ENCODE results near the gene ANAPC16. TPM values are rescaled to one million over a fixed set of nuclear protein-coding genes. Genes with fewer than 3 reads are reported as not detected.
"Not testable (repeated sequence)": the region's sequence is repeated elsewhere in the genome, so short reads cannot be mapped to it uniquely, and the experiment has no call there.

The ANAPC16 gene
- total RNA-seq, 1 donor from 2014 or later, result 95.9 TPM

DNA sequence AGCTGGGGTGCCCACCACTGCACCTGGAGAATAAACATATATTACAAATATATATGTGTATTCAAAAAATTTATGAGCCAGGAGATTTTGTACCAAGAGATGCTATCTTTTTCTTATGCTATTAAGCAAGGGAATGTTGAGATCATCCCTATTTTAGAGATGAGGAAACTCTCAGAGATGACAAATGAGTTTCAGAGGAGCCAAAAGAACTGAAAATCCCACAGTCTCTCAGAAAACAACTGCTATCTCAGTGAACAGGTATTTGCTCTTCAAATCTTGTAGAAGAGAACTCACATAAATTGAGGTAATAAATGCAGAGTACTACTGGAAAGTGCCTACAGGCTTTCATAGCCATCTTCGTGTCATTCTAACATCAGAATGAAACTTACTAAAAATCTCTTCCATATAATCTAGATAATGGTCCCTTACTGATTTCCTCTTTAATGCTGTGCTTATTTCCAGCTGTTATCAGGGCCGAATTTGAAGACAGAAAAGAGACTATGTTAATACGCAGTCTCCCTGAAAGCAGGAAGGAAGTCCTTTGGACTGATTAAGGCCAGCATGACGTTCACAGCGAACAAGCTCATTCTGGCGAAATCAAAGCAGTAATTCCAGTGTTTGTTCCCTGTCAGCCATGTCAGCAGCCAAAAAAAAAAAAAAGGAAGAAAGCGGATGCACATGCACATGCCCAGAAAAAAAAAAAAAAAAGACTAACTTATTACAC lies 29.4 kb upstream of the ANAPC16 start:
- DNase-seq (ENCODE audit: low spot score), result no peak
- Mint-ChIP-seq H3K27ac (no peak overlapping the region), H3K9me3 (peaks cover 9% of the 10 kb centered on the region), H3K4me1 (ENCODE audit: low read depth) (peaks cover 5% of the 10 kb centered on the region), H3K36me3 (ENCODE audit: low read depth) (peaks cover 54% of the 10 kb centered on the region), H3K27me3 (ENCODE audit: low read depth) (no peaks in the 10 kb centered on the region), H3K4me3 (ENCODE audit: low read depth) (no peak overlapping the region)
- intact Hi-C loops (cut with micrococcal nuclease), result no loop called here

DNA sequence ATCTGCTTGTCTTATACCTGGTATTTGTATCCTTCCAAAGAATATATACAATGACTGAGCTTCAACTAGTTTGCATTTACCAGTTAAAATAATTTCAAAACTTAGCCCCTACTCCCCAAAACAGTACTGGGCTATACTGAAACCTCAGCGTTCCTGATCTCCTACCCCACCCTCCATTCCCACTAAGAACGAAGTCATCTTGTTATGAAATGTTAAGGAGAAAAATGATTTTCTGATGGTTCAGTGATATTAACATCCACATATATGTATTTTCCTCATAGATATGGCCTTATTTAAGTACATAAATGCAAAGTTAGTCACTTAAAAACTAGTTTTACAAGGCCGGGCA lies 28.9 kb upstream of the ANAPC16 start:
- intact Hi-C loops (cut with micrococcal nuclease), result no loop called here
- no peak for DNase-seq (ENCODE audit: low spot score)
- peaks cover 53% of the 10 kb centered on the region for H3K36me3 Mint-ChIP-seq (ENCODE audit: low read depth)
- H3K27me3 Mint-ChIP-seq (ENCODE audit: low read depth), result no peaks in the 10 kb centered on the region
- H3K4me1 Mint-ChIP-seq (ENCODE audit: low read depth), result peaks cover 5% of the 10 kb centered on the region
- H3K27ac Mint-ChIP-seq, result no peak overlapping the region
- H3K4me3 Mint-ChIP-seq (ENCODE audit: low read depth), result no peak overlapping the region
- peaks cover 9% of the 10 kb centered on the region for H3K9me3 Mint-ChIP-seq

DNA sequence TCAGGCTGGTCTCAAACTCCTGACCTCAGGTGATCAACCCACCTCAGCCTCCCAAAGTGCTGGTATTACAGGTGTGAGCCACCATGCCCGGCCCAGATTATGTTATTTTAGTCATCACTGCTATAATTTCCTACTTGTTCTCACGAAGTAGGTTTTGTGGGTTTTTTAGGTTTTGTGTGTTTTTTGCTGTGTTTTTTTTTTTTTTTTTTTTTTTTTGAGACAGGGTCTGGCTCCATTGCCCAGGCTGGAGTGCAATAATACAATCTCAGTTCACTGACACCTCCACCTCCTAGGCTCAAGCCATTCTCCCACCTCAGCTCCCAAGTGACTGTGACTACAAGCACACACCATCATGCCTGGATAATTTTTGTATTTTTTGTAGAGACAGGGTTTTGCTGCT lies 20.9 kb upstream of the ANAPC16 start:
- no peak overlapping the region for H3K27ac Mint-ChIP-seq
- DNase-seq (ENCODE audit: low spot score), result no peak
- intact Hi-C loops (cut with micrococcal nuclease), result no loop called here
- H3K9me3 Mint-ChIP-seq, result no peaks in the 10 kb centered on the region
- no peak overlapping the region for H3K4me3 Mint-ChIP-seq (ENCODE audit: low read depth)
- H3K4me1 Mint-ChIP-seq (ENCODE audit: low read depth), result no peaks in the 10 kb centered on the region
- H3K36me3 Mint-ChIP-seq (ENCODE audit: low read depth), result peaks cover 37% of the 10 kb centered on the region
- no peaks in the 10 kb centered on the region for H3K27me3 Mint-ChIP-seq (ENCODE audit: low read depth)

DNA sequence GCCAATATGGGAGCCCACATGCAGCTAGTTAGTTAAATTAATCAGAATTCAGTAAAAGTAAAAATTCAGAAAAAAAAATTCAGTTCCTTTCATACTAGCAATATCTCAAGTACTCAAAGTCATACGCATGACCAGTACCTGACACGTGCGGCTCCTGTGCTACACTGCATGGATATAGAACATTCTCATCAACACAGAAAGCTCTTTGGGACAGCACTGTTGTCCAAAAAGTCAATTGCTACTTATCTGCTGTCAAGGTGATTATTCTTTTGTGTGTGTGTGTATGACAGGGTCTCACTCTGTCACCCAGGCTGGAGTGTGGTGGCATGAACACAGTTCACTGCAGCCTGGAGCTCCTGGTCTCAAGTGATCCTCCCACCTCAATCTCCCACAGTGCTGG lies 14.9 kb upstream of the ANAPC16 start:
- no peak for DNase-seq (ENCODE audit: low spot score)
- H3K4me3 Mint-ChIP-seq (ENCODE audit: low read depth), result no peak overlapping the region
- intact Hi-C loops (cut with micrococcal nuclease), result no loop called here
- peaks cover 43% of the 10 kb centered on the region for H3K36me3 Mint-ChIP-seq (ENCODE audit: low read depth)
- no peaks in the 10 kb centered on the region for H3K9me3 Mint-ChIP-seq
- H3K27me3 Mint-ChIP-seq (ENCODE audit: low read depth), result no peaks in the 10 kb centered on the region
- no peak overlapping the region for H3K27ac Mint-ChIP-seq
- peaks cover 2% of the 10 kb centered on the region for H3K4me1 Mint-ChIP-seq (ENCODE audit: low read depth)

DNA sequence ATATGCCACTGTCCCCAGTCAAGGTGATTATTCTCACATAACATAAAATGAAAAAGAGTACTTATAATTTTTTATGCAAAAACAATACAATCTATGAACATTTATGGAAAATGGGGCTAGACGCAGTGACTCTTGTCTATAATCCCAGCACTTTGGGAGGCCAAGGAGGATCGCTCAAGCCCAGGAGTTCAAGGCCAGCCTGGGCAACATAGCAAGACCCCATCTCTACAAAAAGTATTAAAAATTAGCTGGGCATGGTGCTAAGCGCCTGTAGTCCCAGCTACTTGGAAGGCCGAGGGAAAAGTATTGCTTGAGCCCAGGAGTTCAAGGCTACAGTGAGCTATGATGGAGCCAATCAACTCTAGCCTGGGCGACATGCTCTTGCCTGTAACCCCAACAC lies 14.5 kb upstream of the ANAPC16 start:
- intact Hi-C loops (cut with micrococcal nuclease), result no loop called here
- H3K27ac Mint-ChIP-seq, result no peak overlapping the region

DNA sequence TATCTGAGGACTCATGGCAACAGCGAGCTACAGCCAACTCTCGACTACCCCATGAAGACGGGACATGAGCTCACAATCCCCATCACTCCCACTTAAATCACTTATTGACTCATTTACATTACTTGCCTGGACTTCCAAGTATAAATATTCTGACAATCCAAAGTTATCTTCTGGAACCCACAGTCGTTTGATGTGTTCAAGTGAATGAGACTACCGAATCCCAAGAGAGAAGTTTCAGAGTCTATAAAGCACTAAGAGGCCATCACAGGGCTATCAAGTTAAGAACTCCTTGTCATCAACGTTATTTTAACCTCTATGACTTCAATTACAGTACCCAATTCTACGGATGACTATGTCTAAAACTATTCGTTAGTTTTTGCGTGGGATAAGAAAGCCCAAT lies 11.5 kb upstream of the ANAPC16 start:
- no peak overlapping the region for H3K27ac Mint-ChIP-seq
- intact Hi-C loops (cut with micrococcal nuclease), result no loop called here
- H3K9me3 Mint-ChIP-seq, result no peaks in the 10 kb centered on the region
- peaks cover 11% of the 10 kb centered on the region for H3K4me1 Mint-ChIP-seq (ENCODE audit: low read depth)
- no peak for DNase-seq (ENCODE audit: low spot score)
- no peak overlapping the region for H3K4me3 Mint-ChIP-seq (ENCODE audit: low read depth)
- H3K36me3 Mint-ChIP-seq (ENCODE audit: low read depth), result peaks cover 47% of the 10 kb centered on the region
- no peaks in the 10 kb centered on the region for H3K27me3 Mint-ChIP-seq (ENCODE audit: low read depth)

More for the DNA sequence above, 14.5 kb upstream of the ANAPC16 start:
- Mint-ChIP-seq H3K27me3 (ENCODE audit: low read depth) (no peaks in the 10 kb centered on the region), H3K4me1 (ENCODE audit: low read depth) (peaks cover 2% of the 10 kb centered on the region), H3K36me3 (ENCODE audit: low read depth) (peaks cover 43% of the 10 kb centered on the region), H3K4me3 (ENCODE audit: low read depth) (no peak overlapping the region), H3K9me3 (no peaks in the 10 kb centered on the region)
- DNase-seq (ENCODE audit: low spot score), result no peak

DNA sequence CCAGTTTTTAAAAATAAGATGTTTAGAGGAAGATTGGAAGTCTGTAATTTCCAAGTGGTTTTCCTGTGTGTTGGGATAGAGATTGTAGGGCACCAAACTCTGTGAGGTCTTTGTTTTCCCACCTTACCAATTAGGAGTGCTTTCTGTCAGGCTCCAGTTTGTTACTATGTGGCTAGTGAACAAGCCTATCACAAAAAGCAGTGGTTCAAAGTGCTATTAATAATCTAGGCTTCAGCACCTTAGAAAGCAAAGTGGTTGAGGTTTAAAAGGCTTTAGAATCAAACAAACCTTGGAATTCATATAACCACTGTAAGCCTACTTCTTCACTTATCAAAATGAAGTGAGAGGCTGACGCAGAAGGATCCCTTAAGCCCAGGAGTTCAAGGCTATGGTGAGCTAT lies 11.1 kb upstream of the ANAPC16 start:
- H3K36me3 Mint-ChIP-seq (ENCODE audit: low read depth), result peaks cover 44% of the 10 kb centered on the region
- no peaks in the 10 kb centered on the region for H3K27me3 Mint-ChIP-seq (ENCODE audit: low read depth)
- intact Hi-C loops (cut with micrococcal nuclease), result no loop called here
- H3K4me3 Mint-ChIP-seq (ENCODE audit: low read depth), result no peak overlapping the region
- H3K9me3 Mint-ChIP-seq, result no peaks in the 10 kb centered on the region
- no peak overlapping the region for H3K27ac Mint-ChIP-seq
- no peak for DNase-seq (ENCODE audit: low spot score)
- peaks cover 11% of the 10 kb centered on the region for H3K4me1 Mint-ChIP-seq (ENCODE audit: low read depth)

DNA sequence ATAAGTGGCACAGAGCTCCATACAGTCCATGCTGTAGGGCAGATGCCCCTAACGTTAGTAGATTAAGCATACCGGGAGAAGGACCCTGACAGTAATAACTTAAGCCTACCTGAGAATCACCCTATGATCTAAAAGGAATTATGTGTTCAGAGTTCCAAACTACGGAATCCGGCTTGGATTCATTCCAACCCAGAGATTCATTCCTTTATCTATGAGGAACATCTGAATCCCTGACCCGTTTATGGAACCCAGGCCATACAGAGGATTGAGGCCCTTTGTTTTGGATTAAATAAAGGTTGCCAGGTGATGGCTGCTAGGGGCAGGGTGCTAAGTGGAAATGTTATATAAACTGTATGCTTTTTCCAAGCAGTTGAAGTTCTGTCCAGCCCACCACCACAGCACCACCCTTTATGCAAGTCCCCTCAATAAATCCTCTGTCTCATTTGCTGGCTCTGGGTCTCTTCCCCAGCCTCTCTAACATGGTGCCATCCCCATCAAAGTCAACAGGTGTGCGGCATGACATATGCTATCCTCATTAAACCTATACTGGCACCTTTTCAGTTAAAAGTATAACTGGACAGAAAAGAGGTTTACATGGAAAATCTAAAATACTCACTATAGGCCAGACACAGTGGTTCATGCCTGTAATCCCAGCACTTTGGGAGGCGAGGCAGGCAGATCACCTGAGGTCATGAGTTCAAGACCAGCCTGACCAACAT lies 9.1 kb upstream of the ANAPC16 start:
- Mint-ChIP-seq H3K27me3 (ENCODE audit: low read depth) (no peaks in the 10 kb centered on the region), H3K4me3 (ENCODE audit: low read depth) (no peak overlapping the region), H3K9me3 (no peaks in the 10 kb centered on the region), H3K4me1 (ENCODE audit: low read depth) (peaks cover 18% of the 10 kb centered on the region), H3K27ac (no peak overlapping the region), H3K36me3 (ENCODE audit: low read depth) (peaks cover 49% of the 10 kb centered on the region)
- intact Hi-C loops (cut with micrococcal nuclease), result no loop called here
- DNase-seq (ENCODE audit: low spot score), result no peak

DNA sequence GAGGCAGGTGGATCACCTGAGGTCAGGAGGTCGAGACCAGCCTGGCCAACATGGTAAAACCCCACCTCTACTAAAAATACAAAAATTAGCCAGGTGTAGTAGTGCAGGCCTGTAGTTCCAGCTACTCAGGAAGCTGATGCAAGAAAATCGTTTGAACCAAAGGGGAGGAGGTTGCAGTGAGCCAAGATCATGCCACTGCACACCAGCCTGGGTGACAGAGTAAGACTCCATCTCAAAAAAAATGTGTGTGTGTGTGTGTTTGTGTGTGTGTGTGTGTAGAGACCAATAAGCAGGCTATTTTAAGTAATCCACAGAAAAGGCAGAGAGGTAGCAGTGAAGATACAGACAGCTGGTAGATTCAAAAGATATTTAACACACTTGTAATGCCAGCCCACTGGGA lies 7.3 kb upstream of the ANAPC16 start:
- Mint-ChIP-seq H3K27ac (peak overlapping the region; percentile 65), H3K4me1 (ENCODE audit: low read depth) (peaks cover 21% of the 10 kb centered on the region), H3K36me3 (ENCODE audit: low read depth) (peaks cover 44% of the 10 kb centered on the region), H3K4me3 (ENCODE audit: low read depth) (peak overlapping the region; percentile 17)
- intact Hi-C loops (cut with micrococcal nuclease); DNase-seq (ENCODE audit: low spot score); H3K9me3 Mint-ChIP-seq; H3K27me3 Mint-ChIP-seq (ENCODE audit: low read depth): not testable (repeated sequence)

DNA sequence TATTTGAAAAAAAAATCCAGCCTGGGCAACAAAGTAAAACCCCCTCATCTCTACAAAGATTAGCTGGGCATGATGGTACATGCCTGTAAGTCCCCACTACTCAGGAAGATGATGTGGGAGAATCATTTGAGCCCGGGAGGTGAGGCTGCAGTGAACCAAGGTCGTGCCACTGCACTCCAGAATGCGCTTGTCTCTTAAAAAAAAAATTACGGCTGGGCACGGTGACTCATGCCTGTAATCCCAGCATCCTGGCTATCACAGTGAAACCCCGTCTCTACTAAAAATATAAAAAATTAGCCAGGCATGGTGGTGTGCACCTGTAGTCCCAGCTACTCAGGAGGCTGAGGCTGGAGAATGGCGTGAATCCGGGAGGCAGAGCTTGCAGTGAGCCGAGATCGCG lies 4.4 kb upstream of the ANAPC16 start:
- intact Hi-C loops (cut with micrococcal nuclease), result loop anchor here (10.0 kb wide), 1 partner anchor 247 kb away; the partner anchor contains the start of gene CHST3
- not testable (repeated sequence) for H3K27me3 Mint-ChIP-seq (ENCODE audit: low read depth); H3K4me3 Mint-ChIP-seq (ENCODE audit: low read depth); DNase-seq (ENCODE audit: low spot score); H3K27ac Mint-ChIP-seq; H3K9me3 Mint-ChIP-seq
- Mint-ChIP-seq H3K4me1 (ENCODE audit: low read depth) (peaks cover 28% of the 10 kb centered on the region), H3K36me3 (ENCODE audit: low read depth) (peaks cover 35% of the 10 kb centered on the region)

DNA sequence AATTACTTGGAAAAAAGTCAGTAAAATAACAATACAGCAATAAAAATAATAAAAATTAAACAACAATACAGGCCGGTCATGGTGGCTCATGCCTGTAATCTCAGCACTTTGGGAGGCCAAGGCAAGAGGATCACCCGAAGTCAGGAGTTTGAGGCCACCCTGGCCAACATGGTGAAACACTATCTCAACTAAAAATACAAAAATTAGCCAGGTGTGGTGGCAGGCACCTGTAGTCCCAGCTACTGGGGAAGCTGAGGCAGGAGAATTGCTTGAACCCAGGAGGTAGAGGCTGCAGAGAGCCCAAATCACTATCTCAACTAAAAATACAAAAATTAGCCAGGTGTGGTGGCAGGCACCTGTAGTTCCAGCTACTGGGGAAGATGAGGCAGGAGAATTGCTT lies 4.0 kb upstream of the ANAPC16 start:
- H3K27ac Mint-ChIP-seq; H3K27me3 Mint-ChIP-seq (ENCODE audit: low read depth); DNase-seq (ENCODE audit: low spot score); H3K4me3 Mint-ChIP-seq (ENCODE audit: low read depth); H3K9me3 Mint-ChIP-seq: not testable (repeated sequence)
- Mint-ChIP-seq H3K36me3 (ENCODE audit: low read depth) (peaks cover 38% of the 10 kb centered on the region), H3K4me1 (ENCODE audit: low read depth) (peaks cover 31% of the 10 kb centered on the region)
- intact Hi-C loops (cut with micrococcal nuclease), result loop anchor here (10.0 kb wide), 1 partner anchor 247 kb away; the partner anchor contains the start of gene CHST3

DNA sequence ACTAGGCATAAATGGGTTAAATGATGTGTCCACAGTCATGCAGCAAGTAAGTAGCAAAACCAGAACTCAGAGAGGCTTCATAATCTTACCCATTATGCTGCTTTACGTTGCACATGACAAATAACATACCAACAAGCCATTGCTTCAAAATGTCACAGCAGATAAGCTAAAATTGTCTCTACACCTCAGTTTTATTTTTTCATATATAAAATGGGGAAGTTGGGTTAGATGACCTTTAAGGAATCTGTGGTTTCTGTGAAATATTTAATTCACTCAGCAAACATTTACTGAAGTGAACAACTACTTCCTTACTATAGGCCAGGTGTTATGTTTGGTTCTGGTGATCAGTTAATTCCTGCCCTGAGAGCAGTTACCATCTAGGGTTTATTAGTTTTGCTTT lies 2.5 kb downstream of the ANAPC16 start:
- Mint-ChIP-seq H3K4me1 (ENCODE audit: low read depth) (peaks cover 31% of the 10 kb centered on the region), H3K27ac (peak overlapping the region; percentile 96), H3K36me3 (ENCODE audit: low read depth) (peaks cover 31% of the 10 kb centered on the region), H3K4me3 (ENCODE audit: low read depth) (peak overlapping the region; percentile 55), H3K27me3 (ENCODE audit: low read depth) (no peaks in the 10 kb centered on the region), H3K9me3 (no peaks in the 10 kb centered on the region)
- intact Hi-C loops (cut with micrococcal nuclease), result loop anchor here (1.0 to 10.0 kb wide), 8 partner anchors 30 to 254 kb away; partner anchors contain the start of genes CHST3 and SPOCK2
- no peak for DNase-seq (ENCODE audit: low spot score)

DNA sequence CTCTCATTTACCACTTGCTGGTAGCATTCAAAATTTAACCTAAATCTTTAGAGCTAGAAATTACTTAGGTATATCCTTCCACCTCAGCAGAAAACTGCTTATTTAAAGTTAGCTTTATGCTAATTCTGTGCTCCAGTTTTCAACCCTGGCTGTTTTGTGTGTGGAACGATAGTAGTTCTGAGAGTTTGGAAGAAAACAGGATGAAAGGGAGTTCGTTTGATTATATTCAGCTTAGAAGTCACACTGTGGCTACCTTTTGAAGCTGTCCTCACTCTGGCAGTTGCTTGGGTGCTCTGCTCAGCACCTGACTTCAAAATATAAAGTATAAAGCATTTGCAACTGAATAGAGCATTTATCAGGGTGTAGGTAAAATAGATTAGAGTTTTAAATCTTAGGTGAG lies 2.9 kb downstream of the ANAPC16 start:
- no peak for DNase-seq (ENCODE audit: low spot score)
- H3K4me1 Mint-ChIP-seq (ENCODE audit: low read depth), result peaks cover 35% of the 10 kb centered on the region

More for the DNA sequence above, 2.9 kb downstream of the ANAPC16 start:
- Mint-ChIP-seq H3K36me3 (ENCODE audit: low read depth) (peaks cover 35% of the 10 kb centered on the region), H3K9me3 (no peaks in the 10 kb centered on the region), H3K27ac (peak overlapping the region; percentile 96), H3K4me3 (ENCODE audit: low read depth) (peak overlapping the region; percentile 55), H3K27me3 (ENCODE audit: low read depth) (no peaks in the 10 kb centered on the region)
- intact Hi-C loops (cut with micrococcal nuclease), result loop anchor here (1.0 to 10.0 kb wide), 8 partner anchors 30 to 254 kb away; partner anchors contain the start of genes CHST3 and SPOCK2
